Neural progenitor cell (in vitro differentiated cells): ENCODE measurements around the gene NKTR. TPM values are rescaled to one million over a fixed set of nuclear protein-coding genes. Genes with fewer than 3 reads are reported as not detected.

ENCODE experiments used
- DNase-seq: peaks from one replicate; pipeline ENCODE4 v3.0.0-alpha.2; 2016; ENCODE audit warnings: low spot score
- H2AFZ ChIP-seq: fragments of 200-600 bp; sonication (generic); replicated peaks from 2 replicates; pipeline ENCODE4 v1.6.1; 2016; ENCODE audit warnings: antibody characterized with exemption
- H3F3A ChIP-seq: fragments of 200-600 bp; sonication (generic); 2 replicates; pipeline ENCODE4 v1.6.1; 2016; ENCODE audit warnings: antibody characterized with exemption, low read depth
- H3K27ac ChIP-seq: fragments of 200-600 bp; sonication (generic); 2 replicates; pipeline ENCODE4 v1.5.1; 2016; ENCODE audit warnings: mild to moderate bottlenecking
- H3K27me3 ChIP-seq: fragments of 200-600 bp; sonication (generic); 2 replicates; pipeline ENCODE4 v1.6.1; 2016; ENCODE audit warnings: mild to moderate bottlenecking, moderate library complexity
- H3K36me3 ChIP-seq: fragments of 200-600 bp; sonication (generic); 2 replicates; pipeline ENCODE4 v1.5.1; 2016
- H3K4me1 ChIP-seq: fragments of 200-600 bp; sonication (generic); 2 replicates; pipeline ENCODE4 v1.6.1; 2016; ENCODE audit warnings: mixed run types
- H3K4me2 ChIP-seq: fragments of 200-600 bp; sonication (generic); 2 replicates; pipeline ENCODE4 v1.6.1; 2016
- H3K4me3 ChIP-seq: fragments of 200-600 bp; sonication (generic); 2 replicates; pipeline ENCODE4 v1.5.1; 2016
- H3K79me2 ChIP-seq: fragments of 200-600 bp; sonication (generic); 2 replicates; pipeline ENCODE4 v1.6.1; 2016; ENCODE audit warnings: low read depth
- H3K9ac ChIP-seq: fragments of 200-600 bp; sonication (generic); 2 replicates; pipeline ENCODE4 v1.6.1; 2016
- H3K9me3 ChIP-seq: fragments of 200-600 bp; sonication (generic); 2 replicates; pipeline ENCODE4 v1.5.1; 2016; ENCODE audit warnings: low read depth
- H4K20me1 ChIP-seq: fragments of 200-600 bp; sonication (generic); 2 replicates; pipeline ENCODE4 v1.6.1; 2016; ENCODE audit warnings: low read depth
- H3K27ac Mint-ChIP-seq: 3 replicates; pipeline ENCODE4 v1.8.0; 2021; ENCODE audit warnings: mixed read lengths
- H3K27me3 Mint-ChIP-seq: 2 replicates; pipeline ENCODE4 v1.8.0; 2022; ENCODE audit warnings: low read depth, mild to moderate bottlenecking, inconsistent platforms, moderate library complexity, mixed read lengths; ENCODE audit not compliant: insufficient read depth
- H3K36me3 Mint-ChIP-seq: 3 replicates; pipeline ENCODE4 v1.8.0; 2021; ENCODE audit warnings: mixed read lengths
- H3K4me1 Mint-ChIP-seq: 3 replicates; pipeline ENCODE4 v1.8.0; 2021; ENCODE audit warnings: mixed read lengths
- H3K4me3 Mint-ChIP-seq: 3 replicates; pipeline ENCODE4 v1.8.0; 2021; ENCODE audit warnings: mild to moderate bottlenecking, moderate library complexity, mixed read lengths
- H3K9me3 Mint-ChIP-seq: 3 replicates; pipeline ENCODE4 v1.8.0; 2020; ENCODE audit warnings: mixed read lengths
- CTCF ChIP-seq: fragments of 200-600 bp; sonication (generic); IDR thresholded peaks from 2 replicates; pipeline ENCODE4 v1.5.1; 2017; ENCODE audit warnings: antibody characterized with exemption, mild to moderate bottlenecking
- EZH2 ChIP-seq: fragments of 200-600 bp; sonication (generic); IDR thresholded peaks from 2 replicates; pipeline ENCODE4 v1.6.1; 2017; ENCODE audit warnings: antibody characterized with exemption, mild to moderate bottlenecking, moderate library complexity
- EZH2phosphoT487 ChIP-seq: fragments of 200-600 bp; sonication (generic); IDR thresholded peaks from 2 replicates; pipeline ENCODE4 v1.6.1; 2017; ENCODE audit warnings: antibody characterized with exemption
- total RNA-seq: library from RNA; depleted of rRNA; stranded (reverse); fragments of >200 nt; gene quantifications from 2 replicates; pipeline ENCODE4 v1.2.3, GENCODE V29; 2015; ENCODE audit warnings: low replicate concordance

The NKTR gene
- total RNA-seq, 1 donor from 2014 or later = 190 TPM

DNA sequence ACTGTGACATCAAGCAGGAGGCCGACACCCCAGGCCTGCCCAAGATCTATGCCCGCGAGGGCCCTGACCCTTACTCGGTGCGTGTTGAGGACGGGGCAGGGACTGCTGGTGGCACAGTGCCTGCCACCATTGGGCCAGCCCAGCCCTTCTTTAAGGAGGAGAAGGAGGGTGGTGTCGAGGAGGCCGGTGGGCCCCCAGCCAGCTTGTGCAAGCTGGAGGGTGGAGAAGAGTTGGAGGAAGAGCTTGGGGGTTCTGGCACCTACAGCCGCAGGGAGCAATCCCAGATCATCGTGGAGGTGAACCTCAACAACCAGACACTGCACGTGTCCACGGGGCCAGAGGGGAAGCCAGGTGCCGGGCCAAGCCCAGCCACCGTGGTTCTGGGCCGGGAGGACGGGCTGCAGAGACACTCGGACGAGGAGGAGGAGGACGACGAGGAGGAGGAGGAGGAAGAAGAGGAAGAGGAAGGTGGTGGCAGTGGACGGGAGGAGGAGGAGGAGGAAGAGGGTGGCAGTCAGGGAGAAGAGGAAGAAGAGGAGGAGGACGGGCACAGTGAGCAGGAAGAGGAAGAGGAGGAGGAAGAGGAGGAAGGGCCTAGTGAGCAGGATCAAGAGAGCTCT lies 58.4 kb downstream of the NKTR start:
- no peak overlapping the region for H3K27ac Mint-ChIP-seq
- H3K79me2 ChIP-seq = no peaks in the 10 kb centered on the region
- no peaks in the 10 kb centered on the region for H3K36me3 ChIP-seq
- H3K4me2 ChIP-seq = no peak overlapping the region
- H2AFZ ChIP-seq = no peak overlapping the region
- TF ChIP-seq EZH2phosphoT487 (no peak), EZH2 (no peak), CTCF (no peak)
- no peak for DNase-seq
- H3K9ac ChIP-seq = no peak overlapping the region
- H3K9me3 ChIP-seq = no peaks in the 10 kb centered on the region
- H3K27me3 Mint-ChIP-seq = peaks cover 2% of the 10 kb centered on the region
- H3K36me3 Mint-ChIP-seq = peaks cover 6% of the 10 kb centered on the region
- H3K27ac ChIP-seq = no peak overlapping the region
- H3F3A ChIP-seq = no peaks in the 10 kb centered on the region
- peaks cover 10% of the 10 kb centered on the region for H4K20me1 ChIP-seq
- peaks cover 2% of the 10 kb centered on the region for H3K9me3 Mint-ChIP-seq
- peaks cover 12% of the 10 kb centered on the region for H3K4me1 Mint-ChIP-seq
- no peak overlapping the region for H3K4me3 ChIP-seq
- no peak overlapping the region for H3K4me3 Mint-ChIP-seq
- H3K27me3 ChIP-seq = no peaks in the 10 kb centered on the region
- H3K4me1 ChIP-seq = peaks cover under 1% of the 10 kb centered on the region

DNA sequence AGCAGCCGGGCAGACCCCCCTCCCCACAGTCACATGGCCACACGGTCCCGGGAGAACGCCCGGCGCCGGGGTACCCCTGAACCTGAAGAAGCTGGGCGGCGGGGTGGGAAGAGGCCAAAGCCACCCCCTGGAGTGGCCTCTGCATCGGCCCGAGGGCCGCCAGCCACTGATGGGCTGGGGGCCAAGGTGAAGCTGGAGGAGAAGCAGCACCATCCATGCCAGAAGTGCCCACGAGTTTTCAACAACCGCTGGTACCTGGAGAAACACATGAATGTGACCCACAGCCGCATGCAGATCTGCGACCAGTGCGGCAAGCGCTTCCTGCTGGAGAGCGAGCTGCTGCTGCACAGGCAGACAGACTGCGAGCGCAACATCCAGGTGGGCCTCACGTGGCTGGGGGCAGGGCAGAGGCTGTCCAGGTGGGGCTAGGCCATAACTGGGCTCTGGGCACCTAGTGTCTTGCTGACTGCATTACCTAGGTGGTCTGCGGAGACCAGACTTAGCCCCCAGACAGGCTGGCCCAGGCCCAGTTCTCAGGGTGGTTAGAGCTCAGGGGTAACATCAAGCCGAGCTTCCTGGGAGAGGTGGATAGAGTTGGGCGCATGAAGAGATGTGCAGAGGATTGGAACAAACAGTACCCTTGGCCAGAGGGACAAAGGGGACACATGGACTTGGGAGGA lies 59.1 kb downstream of the NKTR start:
- no peaks in the 10 kb centered on the region for H3F3A ChIP-seq

GRCh38 chr3:42660131-42660715 lies 59.7 kb downstream of the NKTR start:
- Mint-ChIP-seq H3K27me3 (peaks cover 2% of the 10 kb centered on the region), H3K27ac (peak overlapping the region; percentile 60), H3K36me3 (peaks cover 6% of the 10 kb centered on the region), H3K9me3 (peaks cover 2% of the 10 kb centered on the region), H3K4me1 (peaks cover 10% of the 10 kb centered on the region), H3K4me3 (no peak overlapping the region)
- no peak overlapping the region for H3K27ac ChIP-seq
- no peaks in the 10 kb centered on the region for H3F3A ChIP-seq
- H3K27me3 ChIP-seq = no peaks in the 10 kb centered on the region
- H3K9me3 ChIP-seq = no peaks in the 10 kb centered on the region
- no peak for DNase-seq
- H3K4me1 ChIP-seq = no peaks in the 10 kb centered on the region
- H2AFZ ChIP-seq = no peak overlapping the region
- H3K9ac ChIP-seq = no peak overlapping the region
- H3K4me2 ChIP-seq = no peak overlapping the region
- H3K79me2 ChIP-seq = no peaks in the 10 kb centered on the region
- H4K20me1 ChIP-seq = peaks cover 8% of the 10 kb centered on the region
- TF ChIP-seq EZH2phosphoT487 (no peak), CTCF (no peak), EZH2 (no peak)
- H3K4me3 ChIP-seq = no peak overlapping the region
- no peaks in the 10 kb centered on the region for H3K36me3 ChIP-seq

More for the DNA sequence above, 59.1 kb downstream of the NKTR start:
- Mint-ChIP-seq H3K27me3 (peaks cover 2% of the 10 kb centered on the region), H3K36me3 (peaks cover 6% of the 10 kb centered on the region), H3K4me1 (peaks cover 12% of the 10 kb centered on the region), H3K9me3 (peaks cover 2% of the 10 kb centered on the region), H3K4me3 (no peak overlapping the region), H3K27ac (no peak overlapping the region)
- Histone ChIP-seq H3K27me3 (no peaks in the 10 kb centered on the region), H3K4me3 (no peak overlapping the region), H3K79me2 (no peaks in the 10 kb centered on the region), H3K36me3 (no peaks in the 10 kb centered on the region), H3K4me1 (no peaks in the 10 kb centered on the region), H3K9me3 (no peaks in the 10 kb centered on the region), H2AFZ (no peak overlapping the region), H3K27ac (no peak overlapping the region), H4K20me1 (peaks cover 10% of the 10 kb centered on the region), H3K4me2 (no peak overlapping the region), H3K9ac (no peak overlapping the region)
- DNase-seq = no peak
- TF ChIP-seq EZH2 = no peak
- TF ChIP-seq EZH2phosphoT487 = no peak
- TF ChIP-seq CTCF = no peak
